K562 (cell line): ENCODE measurements around the gene BRME1. TPM values are rescaled to one million over a fixed set of nuclear protein-coding genes. Genes with fewer than 3 reads are reported as not detected.

Source experiments
- CREM ChIP-seq: IDR thresholded peaks from 2 replicates; pipeline ENCODE4 v1.6.1; 2014; ENCODE audit warnings: antibody characterized with exemption, low read depth
- ETV6 ChIP-seq, 3 experiments: fragments of 150-350 bp in 1 of 3; sonication (generic) in 1 of 3; formaldehyde crosslinking in 1 of 3; IDR thresholded peaks; 2 replicates each; pipeline versions ENCODE4 v1.6.1 to v1.8.0; 2014 to 2022; ENCODE audit warnings: borderline replicate concordance in 2 of 3, low read depth in 2 of 3, antibody characterized with exemption in 1 of 3, low read length in 1 of 3, mild to moderate bottlenecking in 1 of 3, missing genetic modification reagents in 1 of 3
- ZHX1 ChIP-seq: fragments of 150-350 bp; conservative IDR thresholded peaks from 2 replicates; pipeline ENCODE4 v1.6.1; 2014; ENCODE audit warnings: low read length
- polyA plus RNA-seq, 8 experiments: library from polyadenylated mRNA; depleted of rRNA in 4 of 8; stranded (reverse) in 5 of 8; unstranded in 3 of 8; fragments of >200 nt; fragmentation: Nextera tagmentation in 2 of 8; fragmentation: Illumina TruSeq in 1 of 8; extraction: Ambion mirVana in 2 of 8; extraction: Trizol in 1 of 8; gene quantifications; 2 replicates each; pipeline versions ENCODE4 v1.2.1 to v1.2.3, GENCODE V29; 2011 to 2014; ENCODE audit warnings: inconsistent platforms in 1 of 8, missing spikeins in 1 of 8
- total RNA-seq, 7 experiments: library from RNA; depleted of rRNA in 6 of 7; stranded (reverse); fragments of >200 nt in 6 of 7; fragmentation: Illumina TruSeq in 2 of 7; extraction: Trizol in 2 of 7; gene quantifications; 2 replicates each; pipeline versions ENCODE4 v1.2.1 to v1.2.3, GENCODE V29; 2011 to 2021; ENCODE audit warnings: low replicate concordance in 1 of 7
- TF ChIP-seq, protein P1 (sequence below): fragments of 450-650 bp; IDR thresholded peaks from 2 replicates; pipeline ENCODE4 v1.6.1; 2016; ENCODE audit warnings: mild to moderate bottlenecking, moderate library complexity
- TF ChIP-seq, protein P2 (sequence below): fragments of 250-450 bp; sonication (Bioruptor Pico); IDR thresholded peaks from 2 replicates; pipeline ENCODE4 v1.5.0; 2021; ENCODE audit warnings: mild to moderate bottlenecking, moderate library complexity

The BRME1 gene
- total and polyA plus RNA-seq, 9 of the 15 experiments (the other 6 are each of a cell fraction or from before 2014, with no cell fraction given) = 0.75 to 6.1 (median 3.6) TPM

DNA sequence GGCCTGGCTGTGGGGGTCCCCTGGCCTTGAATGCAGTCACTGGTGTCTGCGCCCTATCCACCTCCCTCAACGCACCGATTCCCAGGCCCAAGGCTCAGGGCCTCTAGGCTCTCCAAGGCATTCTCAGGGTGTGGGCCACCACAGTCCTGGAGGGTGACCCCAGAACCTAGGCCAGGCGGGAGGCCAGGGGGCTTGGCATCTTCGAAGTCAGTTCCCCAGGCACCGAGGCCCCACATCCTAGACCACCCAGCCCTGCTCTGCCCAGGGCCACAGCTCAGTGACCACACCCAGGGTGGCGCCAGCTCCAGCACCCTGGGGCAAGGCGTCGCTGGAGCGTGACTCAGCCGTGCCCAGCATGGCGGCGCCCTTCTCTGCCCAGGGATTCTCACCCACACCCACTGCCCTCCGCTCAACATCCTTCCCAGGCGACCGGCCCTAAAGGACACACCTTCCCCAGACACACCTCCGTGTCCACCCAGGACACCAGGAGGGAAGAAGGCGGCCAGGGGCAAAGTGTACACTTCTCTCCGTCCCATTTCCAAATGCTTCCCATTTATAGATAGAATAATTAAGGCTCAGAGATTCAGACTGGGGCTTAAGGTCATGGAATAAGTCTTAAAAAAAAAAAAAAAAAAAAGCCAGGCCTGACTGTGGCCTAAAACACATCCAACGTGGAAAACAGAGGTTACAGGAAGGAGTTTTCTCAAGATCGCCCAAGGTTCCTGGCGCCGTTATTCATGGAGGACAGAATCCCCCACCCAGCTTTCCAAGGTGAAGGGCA is 65.4 kb downstream of the BRME1 start (continued):
- no peak for TF ChIP-seq ZHX1
- TF ChIP-seq ETV6 (IDR thresholded peaks at IDR 0.05; ENCODE audit: borderline replicate concordance in 1 of 2, low read depth in 2 of 2, low read length in 1 of 2) = no peak
- no peak for TF ChIP-seq ETV6 (CRISPR knock-in tag; IDR thresholded peaks at IDR 0.05; ENCODE audit: borderline replicate concordance)
- TF ChIP-seq, protein P1, sequence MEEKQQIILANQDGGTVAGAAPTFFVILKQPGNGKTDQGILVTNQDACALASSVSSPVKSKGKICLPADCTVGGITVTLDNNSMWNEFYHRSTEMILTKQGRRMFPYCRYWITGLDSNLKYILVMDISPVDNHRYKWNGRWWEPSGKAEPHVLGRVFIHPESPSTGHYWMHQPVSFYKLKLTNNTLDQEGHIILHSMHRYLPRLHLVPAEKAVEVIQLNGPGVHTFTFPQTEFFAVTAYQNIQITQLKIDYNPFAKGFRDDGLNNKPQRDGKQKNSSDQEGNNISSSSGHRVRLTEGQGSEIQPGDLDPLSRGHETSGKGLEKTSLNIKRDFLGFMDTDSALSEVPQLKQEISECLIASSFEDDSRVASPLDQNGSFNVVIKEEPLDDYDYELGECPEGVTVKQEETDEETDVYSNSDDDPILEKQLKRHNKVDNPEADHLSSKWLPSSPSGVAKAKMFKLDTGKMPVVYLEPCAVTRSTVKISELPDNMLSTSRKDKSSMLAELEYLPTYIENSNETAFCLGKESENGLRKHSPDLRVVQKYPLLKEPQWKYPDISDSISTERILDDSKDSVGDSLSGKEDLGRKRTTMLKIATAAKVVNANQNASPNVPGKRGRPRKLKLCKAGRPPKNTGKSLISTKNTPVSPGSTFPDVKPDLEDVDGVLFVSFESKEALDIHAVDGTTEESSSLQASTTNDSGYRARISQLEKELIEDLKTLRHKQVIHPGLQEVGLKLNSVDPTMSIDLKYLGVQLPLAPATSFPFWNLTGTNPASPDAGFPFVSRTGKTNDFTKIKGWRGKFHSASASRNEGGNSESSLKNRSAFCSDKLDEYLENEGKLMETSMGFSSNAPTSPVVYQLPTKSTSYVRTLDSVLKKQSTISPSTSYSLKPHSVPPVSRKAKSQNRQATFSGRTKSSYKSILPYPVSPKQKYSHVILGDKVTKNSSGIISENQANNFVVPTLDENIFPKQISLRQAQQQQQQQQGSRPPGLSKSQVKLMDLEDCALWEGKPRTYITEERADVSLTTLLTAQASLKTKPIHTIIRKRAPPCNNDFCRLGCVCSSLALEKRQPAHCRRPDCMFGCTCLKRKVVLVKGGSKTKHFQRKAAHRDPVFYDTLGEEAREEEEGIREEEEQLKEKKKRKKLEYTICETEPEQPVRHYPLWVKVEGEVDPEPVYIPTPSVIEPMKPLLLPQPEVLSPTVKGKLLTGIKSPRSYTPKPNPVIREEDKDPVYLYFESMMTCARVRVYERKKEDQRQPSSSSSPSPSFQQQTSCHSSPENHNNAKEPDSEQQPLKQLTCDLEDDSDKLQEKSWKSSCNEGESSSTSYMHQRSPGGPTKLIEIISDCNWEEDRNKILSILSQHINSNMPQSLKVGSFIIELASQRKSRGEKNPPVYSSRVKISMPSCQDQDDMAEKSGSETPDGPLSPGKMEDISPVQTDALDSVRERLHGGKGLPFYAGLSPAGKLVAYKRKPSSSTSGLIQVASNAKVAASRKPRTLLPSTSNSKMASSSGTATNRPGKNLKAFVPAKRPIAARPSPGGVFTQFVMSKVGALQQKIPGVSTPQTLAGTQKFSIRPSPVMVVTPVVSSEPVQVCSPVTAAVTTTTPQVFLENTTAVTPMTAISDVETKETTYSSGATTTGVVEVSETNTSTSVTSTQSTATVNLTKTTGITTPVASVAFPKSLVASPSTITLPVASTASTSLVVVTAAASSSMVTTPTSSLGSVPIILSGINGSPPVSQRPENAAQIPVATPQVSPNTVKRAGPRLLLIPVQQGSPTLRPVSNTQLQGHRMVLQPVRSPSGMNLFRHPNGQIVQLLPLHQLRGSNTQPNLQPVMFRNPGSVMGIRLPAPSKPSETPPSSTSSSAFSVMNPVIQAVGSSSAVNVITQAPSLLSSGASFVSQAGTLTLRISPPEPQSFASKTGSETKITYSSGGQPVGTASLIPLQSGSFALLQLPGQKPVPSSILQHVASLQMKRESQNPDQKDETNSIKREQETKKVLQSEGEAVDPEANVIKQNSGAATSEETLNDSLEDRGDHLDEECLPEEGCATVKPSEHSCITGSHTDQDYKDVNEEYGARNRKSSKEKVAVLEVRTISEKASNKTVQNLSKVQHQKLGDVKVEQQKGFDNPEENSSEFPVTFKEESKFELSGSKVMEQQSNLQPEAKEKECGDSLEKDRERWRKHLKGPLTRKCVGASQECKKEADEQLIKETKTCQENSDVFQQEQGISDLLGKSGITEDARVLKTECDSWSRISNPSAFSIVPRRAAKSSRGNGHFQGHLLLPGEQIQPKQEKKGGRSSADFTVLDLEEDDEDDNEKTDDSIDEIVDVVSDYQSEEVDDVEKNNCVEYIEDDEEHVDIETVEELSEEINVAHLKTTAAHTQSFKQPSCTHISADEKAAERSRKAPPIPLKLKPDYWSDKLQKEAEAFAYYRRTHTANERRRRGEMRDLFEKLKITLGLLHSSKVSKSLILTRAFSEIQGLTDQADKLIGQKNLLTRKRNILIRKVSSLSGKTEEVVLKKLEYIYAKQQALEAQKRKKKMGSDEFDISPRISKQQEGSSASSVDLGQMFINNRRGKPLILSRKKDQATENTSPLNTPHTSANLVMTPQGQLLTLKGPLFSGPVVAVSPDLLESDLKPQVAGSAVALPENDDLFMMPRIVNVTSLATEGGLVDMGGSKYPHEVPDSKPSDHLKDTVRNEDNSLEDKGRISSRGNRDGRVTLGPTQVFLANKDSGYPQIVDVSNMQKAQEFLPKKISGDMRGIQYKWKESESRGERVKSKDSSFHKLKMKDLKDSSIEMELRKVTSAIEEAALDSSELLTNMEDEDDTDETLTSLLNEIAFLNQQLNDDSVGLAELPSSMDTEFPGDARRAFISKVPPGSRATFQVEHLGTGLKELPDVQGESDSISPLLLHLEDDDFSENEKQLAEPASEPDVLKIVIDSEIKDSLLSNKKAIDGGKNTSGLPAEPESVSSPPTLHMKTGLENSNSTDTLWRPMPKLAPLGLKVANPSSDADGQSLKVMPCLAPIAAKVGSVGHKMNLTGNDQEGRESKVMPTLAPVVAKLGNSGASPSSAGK = no peak
- TF ChIP-seq, protein P2, sequence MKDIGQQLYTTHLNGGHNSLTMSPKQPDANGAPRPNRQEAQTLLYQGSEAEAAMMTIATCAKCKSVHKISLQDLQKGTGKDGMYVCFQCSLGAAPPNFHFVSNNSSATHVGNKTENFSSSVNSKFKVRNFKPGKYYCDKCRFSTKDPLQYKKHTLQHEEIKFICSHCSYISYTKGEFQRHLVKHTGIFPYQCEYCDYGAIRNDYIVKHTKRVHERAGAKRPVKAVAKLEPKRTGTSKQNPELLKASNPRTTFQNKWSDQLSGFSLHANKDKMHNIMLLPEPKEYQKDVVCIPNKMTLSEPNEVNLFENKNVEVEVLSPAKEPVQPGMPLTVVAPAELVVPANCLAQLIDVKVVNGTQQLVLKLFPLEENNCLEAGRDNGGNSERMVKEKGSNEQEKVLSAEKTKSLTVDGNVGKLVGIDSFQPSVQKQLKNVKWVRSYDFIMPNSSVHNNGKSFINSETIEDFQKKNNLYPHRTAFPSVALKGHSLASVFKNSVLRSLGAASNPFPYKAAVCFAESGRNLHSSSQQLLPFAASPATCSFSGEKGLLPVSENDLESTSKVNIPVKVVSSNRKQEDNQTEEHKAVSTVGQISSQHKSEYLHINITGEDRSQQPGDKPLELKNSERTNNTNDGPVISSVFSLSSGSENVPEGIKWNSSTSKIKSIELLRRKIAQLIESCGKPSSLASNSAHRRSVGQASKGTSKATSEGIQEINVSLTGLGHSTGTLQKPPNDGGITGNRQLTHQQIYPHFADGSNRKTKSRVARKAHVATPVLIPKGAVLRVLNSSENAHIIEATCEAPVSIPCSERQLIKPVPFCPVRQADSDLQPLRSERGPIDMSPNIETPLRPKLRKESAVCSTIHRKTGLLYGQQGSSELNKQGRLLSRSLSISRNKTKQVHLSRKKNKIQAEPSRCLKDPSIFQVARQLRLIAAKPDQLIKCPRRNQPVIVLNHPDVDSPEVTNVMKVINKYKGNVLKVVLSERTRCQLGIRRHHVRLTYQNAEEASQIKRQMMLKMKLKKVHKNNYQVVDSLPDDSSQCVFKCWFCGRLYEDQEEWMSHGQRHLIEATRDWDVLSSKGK = no peak
- no peak for TF ChIP-seq CREM
